NCI-H2227 (cell line): ENCODE data around the gene CHRNA4.
A peak's percentile ranks its signal among the peaks of the same experiment; 100 is the strongest.

Experiments
- DNase-seq: peaks from one replicate; lab custom pipeline; 2025; ENCODE audit not compliant: unreplicated experiment; lab: John Stamatoyannopoulos, UW

CHRNA4 gene

DNA sequence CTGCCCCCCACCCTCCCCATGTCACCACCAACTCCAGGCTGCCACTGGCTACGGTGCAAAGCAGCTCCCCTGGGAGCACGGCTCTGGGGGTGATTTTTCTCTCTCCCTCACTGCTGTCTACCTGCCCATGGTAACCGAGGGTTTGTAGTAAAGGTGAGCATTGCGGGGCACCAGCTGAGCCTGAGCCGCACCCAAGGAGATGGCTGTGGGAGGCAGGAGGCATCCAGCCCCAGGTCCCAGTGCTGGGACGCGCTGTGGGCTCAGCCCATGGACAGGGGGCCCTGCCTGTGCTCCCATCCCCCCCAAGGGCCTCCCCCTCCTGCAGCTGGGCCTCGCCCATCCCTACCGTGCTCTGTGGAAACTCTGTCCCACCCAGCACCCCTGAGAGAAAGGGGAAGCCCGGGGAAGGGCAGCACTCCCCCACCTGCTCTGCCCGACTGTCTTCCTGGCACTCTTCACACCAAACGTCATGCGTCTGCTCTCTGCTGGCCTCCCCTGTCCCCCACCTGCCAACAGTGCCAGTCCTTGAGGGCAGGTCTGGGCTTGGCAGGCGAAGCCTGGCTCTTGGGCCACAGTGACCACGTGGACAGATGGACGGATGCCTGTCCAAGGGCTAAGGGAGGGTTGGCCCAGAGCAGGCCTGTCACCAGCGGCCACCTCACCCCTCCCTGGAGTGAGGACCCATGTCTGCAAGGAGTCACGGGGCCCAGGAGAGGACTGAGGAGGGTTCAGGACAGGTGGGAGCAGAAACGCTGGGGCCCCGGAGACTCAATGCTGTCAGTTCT is 3.8 kb upstream of the CHRNA4 start:
- DNase-seq = no peak

DNA sequence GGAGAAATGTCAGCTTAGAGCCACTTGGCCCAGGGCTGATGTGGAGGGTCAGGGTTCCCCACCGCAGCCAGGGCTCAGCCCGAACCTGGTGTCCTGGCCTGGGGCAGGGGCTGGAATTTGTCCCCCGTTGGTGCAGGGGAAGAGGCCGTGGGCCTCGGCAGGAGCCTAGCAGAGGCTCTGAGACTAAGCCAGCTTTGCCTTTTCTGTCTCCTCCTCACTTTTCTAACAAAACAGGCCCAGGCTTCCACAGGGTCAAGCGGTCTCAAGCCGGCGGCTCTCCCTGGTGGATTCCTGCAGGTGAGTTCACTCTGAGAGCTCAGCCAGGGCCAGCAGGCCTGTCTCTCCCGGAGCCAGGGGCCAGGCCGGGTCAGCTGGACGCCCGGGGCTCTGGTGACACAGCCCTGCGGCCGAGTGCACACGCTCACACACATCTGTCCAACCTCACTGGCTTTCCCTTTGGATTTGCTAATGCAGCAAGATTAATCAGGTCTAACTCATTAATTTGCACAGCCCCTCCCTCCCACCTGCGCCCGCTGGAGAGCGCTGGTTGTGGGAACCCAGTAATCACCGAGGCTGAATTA is 2.9 kb upstream of the CHRNA4 start:
- no peak for DNase-seq

DNA sequence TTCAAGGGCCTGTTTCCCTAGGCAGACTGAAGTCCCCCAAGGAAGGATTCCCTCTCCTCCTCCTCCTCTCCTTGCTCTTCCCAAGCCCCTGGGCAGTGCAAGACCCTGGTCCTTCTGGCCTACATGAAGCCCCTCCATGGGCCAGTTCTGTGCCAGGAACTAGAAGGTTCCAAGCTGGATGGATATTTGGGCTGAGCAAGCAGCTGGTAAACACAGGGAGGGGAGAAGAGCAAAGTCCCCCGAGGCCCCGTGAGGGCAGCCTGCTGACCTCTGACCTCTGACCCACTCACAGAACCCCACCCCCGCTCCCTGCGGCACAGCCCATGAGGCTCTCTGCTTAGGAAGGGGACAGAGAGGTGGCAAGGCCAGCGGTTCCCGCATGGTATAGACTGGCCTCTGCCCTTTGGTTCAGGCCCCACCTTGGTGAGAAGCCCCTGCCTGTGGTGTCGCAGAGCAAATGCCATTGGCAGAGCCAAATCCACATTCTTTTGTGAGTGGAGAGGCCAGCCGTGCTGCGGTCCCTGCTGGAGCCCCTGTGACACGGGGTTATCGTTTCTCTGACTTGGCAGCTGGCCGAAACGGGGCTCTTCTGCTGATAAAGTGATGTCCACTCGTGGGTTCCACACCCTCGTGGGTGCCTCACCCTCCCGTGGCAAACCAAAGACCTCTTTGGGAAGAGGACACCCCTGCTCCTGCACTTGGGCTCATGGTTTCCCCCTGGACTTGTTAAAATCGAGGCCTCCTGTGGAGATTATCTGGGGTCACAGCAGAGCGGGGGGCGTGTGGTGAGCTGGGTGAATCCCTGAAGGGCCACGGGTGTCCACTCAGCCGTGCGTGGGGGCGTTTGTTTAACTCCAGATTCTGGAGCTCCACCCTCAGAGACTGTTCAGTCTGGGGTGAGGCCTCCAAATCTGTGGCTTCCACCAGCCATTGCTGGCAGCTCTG is 2.1 kb upstream of the CHRNA4 start:
- no peak for DNase-seq

DNA sequence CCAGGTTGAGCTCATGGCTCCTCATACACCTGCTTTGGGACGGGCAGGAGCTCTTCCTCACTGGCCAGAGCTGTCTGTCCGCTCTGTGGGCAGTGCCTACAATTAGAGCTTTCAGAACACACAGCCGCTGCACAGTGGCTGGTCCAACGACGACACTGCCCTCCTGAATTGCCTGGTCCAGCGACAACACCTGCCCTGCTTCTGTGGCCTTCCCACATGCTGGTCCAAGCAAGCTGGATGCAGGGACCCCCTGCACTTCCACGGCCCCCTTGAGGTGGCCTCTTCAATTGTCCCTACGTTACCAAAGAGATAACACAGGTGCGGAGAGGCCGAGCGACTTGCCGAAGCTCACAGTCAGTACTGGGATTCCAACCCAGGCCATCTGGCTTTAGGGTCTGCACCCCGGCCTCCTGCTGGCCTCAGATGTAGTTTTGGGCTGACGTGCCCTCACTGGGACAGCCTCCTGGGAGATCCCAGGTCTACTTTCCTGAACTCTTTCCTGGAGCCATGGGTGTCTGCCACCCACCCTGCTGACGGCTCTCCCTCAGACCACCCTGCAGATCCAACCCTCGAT is 1.4 kb upstream of the CHRNA4 start:
- DNase-seq = no peak

DNA sequence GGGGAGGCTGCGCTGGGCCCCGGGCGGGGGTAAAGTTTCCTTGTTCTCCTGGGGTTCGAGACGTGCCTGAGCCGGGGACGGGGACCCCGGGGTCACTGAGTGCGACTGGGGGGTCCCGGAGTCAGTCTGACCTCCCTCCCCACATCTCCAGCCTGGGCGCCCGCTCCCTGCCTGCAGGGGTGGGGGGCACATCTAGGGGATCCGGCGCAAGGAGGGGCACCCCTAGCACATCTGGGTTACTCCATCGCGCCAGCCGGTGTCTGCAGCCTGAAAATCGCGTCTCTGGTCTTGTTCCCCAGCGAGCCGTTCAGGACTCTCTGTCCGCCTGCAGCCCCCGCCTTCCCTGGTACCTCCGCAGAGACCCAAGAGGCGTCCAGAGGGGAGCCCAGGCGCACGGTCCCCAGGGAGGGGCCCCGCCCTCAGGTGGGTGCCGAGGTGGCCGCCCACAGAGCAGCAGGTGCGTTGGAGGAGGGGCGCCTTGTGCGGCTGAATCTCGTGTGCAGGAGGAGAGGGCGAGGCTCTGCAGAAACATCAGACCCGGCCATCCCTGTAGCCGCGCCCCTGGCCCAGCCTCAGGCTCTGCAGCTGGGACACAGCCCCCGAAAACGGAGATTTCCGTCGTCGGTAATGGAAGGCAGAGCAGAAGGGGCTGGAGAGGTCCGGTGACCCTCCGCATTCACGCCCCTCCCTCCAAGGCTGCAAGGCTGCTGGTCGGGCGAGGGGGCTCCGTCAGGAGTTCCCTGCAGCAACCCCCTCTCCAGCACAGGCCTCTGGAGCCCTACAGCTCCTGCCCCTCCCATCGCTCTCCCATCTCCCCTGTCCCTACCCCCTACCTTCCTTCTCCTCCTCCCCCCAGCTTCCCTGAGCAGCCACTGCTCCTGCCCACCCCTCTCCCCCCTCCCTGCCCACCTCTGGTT is 628 bp upstream of the CHRNA4 start:
- DNase-seq = no peak

DNA sequence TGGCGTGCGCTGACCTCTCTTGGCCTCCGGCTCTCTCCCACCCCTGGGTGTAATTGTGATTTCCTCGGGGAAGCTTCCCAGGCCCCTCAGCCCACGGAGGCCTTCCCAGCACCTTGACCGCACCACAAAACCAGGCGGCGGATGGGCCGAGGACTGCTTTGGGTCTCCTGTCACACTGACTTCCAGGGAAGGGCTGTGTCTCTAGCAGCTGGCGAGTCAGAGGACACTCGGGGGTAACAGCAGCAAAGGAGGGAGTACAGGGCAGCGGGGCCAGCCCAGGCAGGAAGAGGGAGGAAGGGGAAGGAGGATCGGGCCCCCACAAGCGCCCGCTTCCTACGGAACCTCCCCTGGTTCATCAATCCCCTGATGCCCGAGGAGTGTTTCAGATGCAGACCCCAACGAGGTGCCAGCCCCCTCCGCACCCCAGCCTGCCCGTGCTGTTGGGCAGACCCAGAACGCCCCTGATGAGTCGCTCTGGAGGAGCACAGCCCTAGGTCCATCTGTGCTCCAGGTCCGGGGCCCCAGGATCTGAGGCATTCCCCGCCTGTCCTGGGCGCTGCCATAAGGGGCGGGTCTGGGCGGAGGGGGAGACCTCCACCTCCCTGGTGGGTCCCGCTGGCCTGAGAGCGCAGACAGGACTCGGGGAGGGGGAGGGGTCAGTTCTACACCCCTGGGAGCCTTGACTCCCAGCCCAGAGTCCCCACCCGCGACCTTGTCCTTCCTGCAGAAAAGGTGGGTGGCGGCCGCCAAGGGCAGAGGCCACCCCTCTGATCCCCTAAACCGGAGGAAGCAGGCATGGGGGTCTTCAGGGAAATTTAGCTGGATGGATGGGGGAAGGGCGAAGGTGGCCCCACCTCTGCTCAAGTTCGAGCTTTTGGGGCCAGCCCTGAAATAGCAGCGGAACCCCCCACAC is 956 bp downstream of the CHRNA4 start:
- DNase-seq = no peak

DNA sequence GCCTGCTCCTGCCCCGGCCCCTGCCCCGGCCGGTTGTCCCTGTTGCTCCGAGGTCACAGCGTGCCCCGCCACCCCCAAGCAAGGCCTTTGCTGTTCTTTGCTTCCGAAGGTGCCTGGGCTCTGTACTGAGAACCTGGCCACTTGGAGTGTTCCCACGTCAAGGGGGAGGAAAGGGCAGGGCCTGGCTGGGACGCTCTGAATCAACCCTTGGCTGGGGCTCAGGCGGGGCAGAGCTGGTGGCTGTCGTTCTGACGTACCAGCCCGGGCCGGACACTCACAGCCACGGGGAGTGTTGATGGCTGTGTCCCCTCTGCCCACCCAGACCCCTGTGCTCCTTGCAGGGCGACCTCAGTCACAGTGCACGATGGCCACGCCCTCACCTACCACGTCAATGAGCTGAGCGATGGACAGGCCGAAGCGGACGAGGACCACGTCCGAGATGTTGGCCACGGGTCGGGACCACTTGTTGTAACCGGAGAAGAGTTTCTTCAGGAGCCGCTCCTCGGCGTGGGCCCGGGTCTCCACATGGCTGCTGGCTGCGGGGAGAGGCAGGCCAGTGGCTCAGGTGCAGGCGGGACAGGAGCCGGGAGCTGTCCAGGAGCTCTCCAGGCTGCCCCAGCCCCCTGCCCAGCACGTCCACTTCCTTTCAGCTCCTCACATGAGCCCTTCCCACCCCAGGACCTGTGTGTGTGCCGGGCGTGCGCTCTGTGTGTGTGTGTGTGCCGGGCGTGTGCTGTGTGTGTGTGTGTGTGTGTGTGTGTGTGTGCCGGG is 1.8 kb downstream of the CHRNA4 start:
- no peak for DNase-seq

DNA sequence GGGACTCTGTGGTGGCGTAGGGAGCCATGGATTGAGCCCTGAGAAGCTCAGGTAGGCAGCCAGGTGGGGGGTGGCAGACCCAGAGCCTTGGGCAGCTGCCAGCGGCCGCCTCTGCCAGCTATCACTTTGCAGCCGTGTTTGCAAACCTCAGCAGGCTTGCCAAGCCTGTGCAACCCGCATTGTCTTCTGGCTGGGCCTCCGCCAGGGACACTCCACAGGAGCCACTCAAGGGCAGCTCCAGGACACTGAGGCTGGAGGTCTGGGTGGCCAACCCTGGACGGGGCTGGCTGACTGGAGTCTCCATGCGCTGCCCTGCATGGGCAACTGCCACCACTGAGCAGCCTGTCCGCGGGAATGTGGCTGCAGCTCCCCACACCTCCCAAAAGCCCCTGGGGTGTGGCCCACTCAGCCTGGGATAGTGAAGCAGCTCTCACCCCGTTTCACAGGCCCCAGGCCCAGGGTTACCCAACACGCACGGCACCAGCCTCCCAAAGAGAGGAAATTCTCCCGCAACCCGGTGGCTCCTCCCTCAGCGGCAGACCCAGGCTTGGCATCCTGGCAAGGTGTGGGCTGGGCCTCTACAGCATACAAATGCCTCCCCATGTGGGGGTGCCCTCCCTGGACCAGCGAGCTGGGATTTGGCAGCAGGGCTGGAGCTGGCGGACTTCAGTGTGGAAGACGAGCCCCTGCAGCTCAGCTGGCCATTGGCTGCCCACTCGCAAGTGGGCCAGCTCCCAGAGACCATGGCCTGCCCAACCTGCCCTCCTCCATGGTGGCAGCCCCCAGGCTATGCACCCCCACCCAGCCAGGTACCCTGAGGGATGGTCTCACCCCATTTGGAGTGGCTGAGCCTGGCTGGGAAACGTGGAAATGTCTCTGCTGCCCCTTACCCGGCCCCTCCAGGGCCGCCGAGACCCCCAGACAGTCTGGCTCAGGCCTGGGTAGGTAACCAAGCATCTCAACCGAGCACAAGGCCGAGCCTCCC is 2.9 kb downstream of the CHRNA4 start:
- DNase-seq = no peak

DNA sequence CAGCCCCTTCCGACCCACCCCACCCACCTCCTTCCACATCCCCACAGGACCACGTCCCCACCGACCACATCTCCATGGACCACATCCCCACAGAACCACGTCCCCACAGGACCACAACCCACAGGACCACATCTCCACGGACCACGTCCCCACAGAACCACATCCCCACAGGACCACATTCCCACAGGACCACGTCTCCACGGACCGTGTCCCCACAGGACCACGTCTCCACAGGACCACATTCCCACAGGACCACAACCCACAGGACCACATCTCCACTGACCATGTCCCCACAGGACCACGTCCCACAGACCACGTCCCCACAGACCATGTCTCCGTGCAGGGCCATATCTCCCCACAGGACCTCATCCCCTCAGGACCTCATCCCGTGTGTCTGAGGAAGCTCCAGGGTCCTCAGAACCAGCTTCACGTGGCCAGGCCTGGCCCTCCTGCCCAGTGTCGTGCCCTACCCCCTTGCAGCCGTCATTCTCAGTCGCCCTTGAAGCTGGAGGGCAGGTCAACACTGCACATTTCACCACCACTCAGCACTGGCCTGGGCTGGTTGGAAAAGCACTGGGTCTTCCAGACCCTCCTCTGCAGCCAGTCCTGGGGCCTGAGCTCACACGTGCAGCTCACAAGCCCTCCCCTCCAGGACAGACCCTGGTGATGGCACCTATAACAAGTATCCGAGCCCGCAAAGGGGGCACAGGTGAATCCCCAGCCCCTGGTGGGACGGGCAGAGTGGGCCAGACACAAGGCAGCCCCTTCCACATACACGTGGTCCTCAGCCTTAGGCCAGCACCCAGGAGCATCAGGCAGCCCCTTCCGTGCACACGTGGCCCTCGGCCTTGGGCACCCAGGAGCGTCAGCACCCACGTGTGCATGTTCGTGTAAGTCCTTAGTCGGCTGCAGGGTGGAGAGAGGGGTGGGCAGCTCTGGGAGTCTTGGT is 3.9 kb downstream of the CHRNA4 start:
- DNase-seq = no peak

DNA sequence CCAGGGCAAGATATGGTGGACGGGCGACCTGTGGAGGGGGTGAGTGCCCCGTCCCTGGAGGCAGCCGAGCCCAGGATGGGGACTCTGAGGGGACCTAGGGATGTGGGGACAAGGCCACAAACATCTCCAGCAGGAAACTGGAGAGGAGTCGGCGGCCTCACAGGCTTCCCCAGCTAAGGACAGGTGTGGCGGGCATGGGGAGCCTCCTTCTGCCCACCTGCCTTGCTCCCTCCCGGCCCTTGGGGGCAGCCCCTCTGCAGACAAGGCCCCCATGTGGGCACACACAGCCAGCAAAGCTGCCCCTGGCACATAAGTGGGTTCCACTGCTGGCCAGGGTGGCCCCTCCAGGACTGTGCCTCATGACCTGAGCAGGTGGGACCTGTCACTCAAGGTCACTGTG is 4.6 kb downstream of the CHRNA4 start:
- DNase-seq = no peak

DNA sequence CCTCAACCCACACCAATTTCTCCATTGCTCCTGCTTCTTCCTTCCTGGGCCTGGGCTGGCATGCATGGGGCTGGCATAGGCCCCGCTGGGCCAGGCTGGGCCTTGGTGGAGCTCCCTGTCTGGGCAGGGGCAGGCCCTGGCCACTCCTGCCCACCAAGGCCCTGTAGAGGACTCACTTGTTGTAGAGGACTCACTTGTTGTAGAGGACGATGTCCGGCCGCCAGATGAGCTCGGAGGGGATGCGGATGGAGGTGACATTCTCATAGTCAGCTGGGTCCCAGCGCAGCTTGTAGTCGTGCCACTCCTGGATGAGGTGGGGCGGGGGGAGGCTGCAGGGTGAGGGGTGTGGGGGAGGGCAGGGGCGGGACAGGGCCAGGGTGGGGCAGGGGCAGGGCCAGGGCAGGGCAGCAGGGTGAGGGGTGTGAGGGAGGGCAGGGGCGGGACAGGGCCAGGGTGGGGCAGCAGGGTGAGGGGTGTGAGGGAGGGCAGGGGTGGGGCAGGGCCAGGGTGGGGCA is 5.3 kb downstream of the CHRNA4 start:
- DNase-seq = no peak

DNA sequence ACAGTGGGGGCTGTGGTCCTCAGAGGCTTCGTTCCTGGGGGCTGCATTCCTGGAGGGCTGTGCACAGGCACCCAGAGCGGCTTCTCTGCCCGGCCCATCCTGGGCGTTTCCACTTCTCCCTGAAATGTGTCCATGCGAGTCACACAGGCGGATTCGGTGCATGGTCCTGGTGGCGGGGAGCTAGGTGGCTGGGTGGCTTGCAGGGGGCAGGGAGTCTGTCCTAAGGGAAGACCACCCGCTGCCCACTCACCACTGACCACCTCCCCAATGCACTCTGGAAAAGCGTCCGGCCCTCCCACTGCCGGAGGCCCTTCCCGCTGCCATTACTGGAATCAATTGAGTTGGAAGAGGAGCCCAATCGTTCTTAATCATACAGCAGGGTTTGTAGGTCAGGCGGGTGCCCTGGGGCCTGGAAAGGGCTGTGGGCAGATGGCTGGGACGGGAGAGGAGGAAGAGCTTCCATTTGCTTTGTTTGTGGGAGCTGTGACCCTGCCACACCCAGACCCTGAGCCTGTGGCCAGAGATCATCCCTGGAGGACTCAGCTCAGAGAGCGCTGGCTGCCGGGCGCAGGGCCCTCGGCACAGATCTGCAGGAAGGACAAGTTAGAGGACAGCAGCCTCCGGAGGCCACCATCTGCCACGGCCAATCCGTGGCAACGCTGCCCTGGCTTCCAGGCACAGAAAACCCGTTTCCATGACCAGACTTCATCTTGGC is 6.4 kb downstream of the CHRNA4 start:
- no peak for DNase-seq

DNA sequence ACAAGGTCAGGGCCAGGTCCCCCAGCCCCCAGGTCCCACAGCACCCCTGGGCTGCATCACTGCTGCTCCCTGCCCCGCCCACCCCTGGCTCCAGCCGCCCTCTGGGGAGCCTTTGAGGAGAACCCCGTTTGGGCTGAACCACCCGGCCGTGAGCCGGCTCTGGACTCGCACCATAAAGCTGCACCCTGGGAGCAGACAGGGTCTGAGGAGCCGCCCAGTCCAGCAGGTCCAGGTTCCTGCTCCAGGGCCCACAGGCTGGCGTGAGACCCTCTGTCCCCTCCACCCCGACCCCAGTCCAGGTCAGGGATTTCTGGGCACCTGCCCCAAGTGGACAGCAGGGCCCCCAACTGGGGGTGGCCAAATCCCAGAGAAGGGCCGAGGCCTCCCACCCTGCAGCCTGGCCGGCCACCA is 8.3 kb downstream of the CHRNA4 start:
- no peak for DNase-seq

DNA sequence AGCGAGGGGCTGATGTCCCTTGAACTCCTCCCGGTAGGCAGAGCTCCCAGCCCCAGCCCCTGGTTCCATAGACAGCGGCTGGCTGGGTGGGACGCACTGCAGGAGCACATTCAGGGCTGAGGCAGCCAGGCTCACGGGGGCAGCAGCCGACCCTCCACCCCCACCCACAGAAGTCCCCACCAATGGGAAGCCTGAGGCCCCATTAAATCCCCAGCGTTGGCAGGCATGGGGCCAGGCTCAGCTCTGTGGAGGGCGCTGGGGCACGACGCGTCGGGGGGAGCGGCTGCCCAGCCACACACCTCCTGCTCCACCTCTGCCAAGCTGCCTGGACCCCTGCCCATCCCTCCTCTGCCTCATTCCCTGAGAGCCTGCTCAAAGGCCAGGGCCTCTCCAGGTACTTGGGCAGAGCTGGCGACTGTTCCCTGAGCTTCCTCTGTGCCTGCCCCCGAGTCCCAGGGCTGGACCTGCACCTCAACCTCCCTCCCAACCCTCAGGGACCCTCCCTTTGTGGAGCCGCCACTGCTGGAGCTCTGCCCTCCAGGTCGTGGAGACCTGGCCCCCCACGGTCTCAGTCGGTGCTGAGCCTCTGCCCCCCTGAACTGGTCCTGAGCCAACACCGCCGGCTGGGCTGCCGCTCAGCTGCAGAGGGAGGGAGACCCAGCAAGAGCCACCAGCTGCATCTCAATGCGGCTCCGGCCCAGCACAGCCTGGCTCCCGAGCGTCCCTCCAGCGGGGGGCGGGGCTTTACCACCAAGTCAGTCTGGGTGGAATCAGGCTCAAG is 9.1 kb downstream of the CHRNA4 start:
- peak; percentile 21 for DNase-seq

DNA sequence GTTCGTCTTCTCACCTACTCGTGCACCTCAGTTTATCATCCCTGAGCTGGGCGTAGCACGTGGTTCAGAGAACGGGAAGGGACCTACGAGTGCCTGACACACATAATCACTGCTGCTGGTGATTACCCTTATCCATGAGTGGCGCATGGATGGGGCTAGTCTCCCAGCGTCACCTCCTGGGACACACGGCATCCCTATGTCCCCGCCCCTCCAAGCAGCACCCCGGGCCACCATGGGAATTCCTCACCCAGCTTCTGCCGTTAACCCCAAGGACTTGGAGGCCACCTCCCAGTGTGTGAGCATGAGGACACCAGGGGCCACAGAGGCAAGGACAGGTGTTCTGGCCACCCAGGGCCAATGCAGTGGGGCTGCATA is 9.8 kb downstream of the CHRNA4 start:
- no peak for DNase-seq
